SK-N-SH (cell line): ENCODE measurements around the gene WDR48.

Source experiments
- CHD2 ChIP-seq: fragments of 150-350 bp; IDR thresholded peaks from 2 replicates; pipeline ENCODE4 v1.6.1; 2018; ENCODE audit warnings: low read length; ENCODE audit not compliant: partially characterized antibody
- CTCF ChIP-seq: fragments of 200-600 bp; sonication (generic); IDR thresholded peaks from 2 replicates; pipeline ENCODE4 v1.6.1; 2017; ENCODE audit warnings: antibody characterized with exemption, mild to moderate bottlenecking, moderate library complexity
- EP300 ChIP-seq, 2 experiments: IDR thresholded peaks; 2 replicates each; pipeline versions ENCODE4 v1.4.0 to v1.6.1; 2012; ENCODE audit warnings: borderline replicate concordance in 1 of 2, low read depth in 1 of 2, low read length in 1 of 2
- GATA2 ChIP-seq: sonication (generic); formaldehyde crosslinking; IDR thresholded peaks from 2 replicates; pipeline ENCODE4 v1.5.0; 2020; ENCODE audit warnings: mild to moderate bottlenecking, missing genetic modification reagents
- MAX ChIP-seq: IDR thresholded peaks from 2 replicates; pipeline ENCODE4 v1.4.0; 2012; ENCODE audit warnings: low read depth
- NFIC ChIP-seq: IDR thresholded peaks from 2 replicates; pipeline ENCODE4 v1.4.0; 2012; ENCODE audit warnings: borderline replicate concordance
- NRF1 ChIP-seq: IDR thresholded peaks from 2 replicates; pipeline ENCODE4 v1.6.1; 2012; ENCODE audit warnings: low read depth, mild to moderate bottlenecking, low read length
- POLR2AphosphoS5 ChIP-seq: IDR thresholded peaks from 2 replicates; pipeline ENCODE4 v1.6.1; 2012; ENCODE audit warnings: low read depth, low read length
- RAD21 ChIP-seq: IDR thresholded peaks from 2 replicates; pipeline ENCODE4 v1.6.1; 2012; ENCODE audit warnings: mild to moderate bottlenecking, low read length
- REST ChIP-seq: IDR thresholded peaks from 2 replicates; pipeline ENCODE4 v1.6.1; 2012; ENCODE audit warnings: mild to moderate bottlenecking, low read depth, low read length, moderate library complexity
- RXRA ChIP-seq: IDR thresholded peaks from 2 replicates; pipeline ENCODE4 v1.4.0; 2012; ENCODE audit warnings: low read depth, mild to moderate bottlenecking, borderline replicate concordance
- SMC3 ChIP-seq: IDR thresholded peaks from 2 replicates; pipeline ENCODE4 v1.6.1; 2012; ENCODE audit warnings: low read depth, low read length, improper control_type of control experiment
- TAF1 ChIP-seq: IDR thresholded peaks from 2 replicates; pipeline ENCODE4 v1.6.1; 2012; ENCODE audit warnings: low read depth, mild to moderate bottlenecking, low read length, moderate library complexity, borderline replicate concordance

GRCh38 chr3:39128951-39129350, 77.1 kb downstream of the WDR48 start:
- TF ChIP-seq CTCF = no peak
- no peak for TF ChIP-seq EP300 (IDR thresholded peaks at IDR 0.05; ENCODE audit: borderline replicate concordance in 1 of 2, low read depth in 1 of 2, low read length in 1 of 2)
- TF ChIP-seq REST = no peak
- TF ChIP-seq CHD2 = no peak
- no peak for TF ChIP-seq SMC3
- TF ChIP-seq POLR2AphosphoS5 = no peak
- no peak for TF ChIP-seq RAD21
- no peak for TF ChIP-seq GATA2
- TF ChIP-seq TAF1 = no peak
- TF ChIP-seq NRF1 = no peak
- TF ChIP-seq RXRA = no peak
- no peak for TF ChIP-seq NFIC
- TF ChIP-seq MAX = no peak
